ENCODE data around the gene CAPN10.

CAPN10 gene

DNA sequence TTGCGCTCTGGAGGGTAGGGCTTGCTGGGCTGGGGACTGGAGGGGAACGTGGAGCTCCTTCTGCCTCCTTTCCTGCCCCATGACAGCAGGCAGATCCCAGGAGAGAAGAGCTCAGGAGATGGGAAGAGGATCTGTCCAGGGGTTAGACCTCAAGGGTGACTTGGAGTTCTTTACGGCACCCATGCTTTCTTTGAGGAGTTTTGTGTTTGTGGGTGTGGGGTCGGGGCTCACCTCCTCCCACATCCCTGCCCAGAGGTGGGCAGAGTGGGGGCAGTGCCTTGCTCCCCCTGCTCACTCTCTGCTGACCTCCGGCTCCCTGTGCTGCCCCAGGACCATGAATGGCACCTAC, 43.1 kb downstream of the CAPN10 start:
- TF ChIP-seq, protein P1, sequence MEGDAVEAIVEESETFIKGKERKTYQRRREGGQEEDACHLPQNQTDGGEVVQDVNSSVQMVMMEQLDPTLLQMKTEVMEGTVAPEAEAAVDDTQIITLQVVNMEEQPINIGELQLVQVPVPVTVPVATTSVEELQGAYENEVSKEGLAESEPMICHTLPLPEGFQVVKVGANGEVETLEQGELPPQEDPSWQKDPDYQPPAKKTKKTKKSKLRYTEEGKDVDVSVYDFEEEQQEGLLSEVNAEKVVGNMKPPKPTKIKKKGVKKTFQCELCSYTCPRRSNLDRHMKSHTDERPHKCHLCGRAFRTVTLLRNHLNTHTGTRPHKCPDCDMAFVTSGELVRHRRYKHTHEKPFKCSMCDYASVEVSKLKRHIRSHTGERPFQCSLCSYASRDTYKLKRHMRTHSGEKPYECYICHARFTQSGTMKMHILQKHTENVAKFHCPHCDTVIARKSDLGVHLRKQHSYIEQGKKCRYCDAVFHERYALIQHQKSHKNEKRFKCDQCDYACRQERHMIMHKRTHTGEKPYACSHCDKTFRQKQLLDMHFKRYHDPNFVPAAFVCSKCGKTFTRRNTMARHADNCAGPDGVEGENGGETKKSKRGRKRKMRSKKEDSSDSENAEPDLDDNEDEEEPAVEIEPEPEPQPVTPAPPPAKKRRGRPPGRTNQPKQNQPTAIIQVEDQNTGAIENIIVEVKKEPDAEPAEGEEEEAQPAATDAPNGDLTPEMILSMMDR (IDR thresholded peaks at IDR 0.05; ENCODE audit: unreplicated experiment in 3 of 3), result no peak
- H3K9me3 Mint-ChIP-seq, result peaks cover 20% of the 10 kb centered on the region
- H3K4me3 Mint-ChIP-seq, result no peak overlapping the region
- no peaks in the 10 kb centered on the region for H3K36me3 Mint-ChIP-seq (ENCODE audit: low read depth)
- H3K27ac Mint-ChIP-seq, result no peak overlapping the region
- H3K4me1 Mint-ChIP-seq, result no peaks in the 10 kb centered on the region
- no peaks in the 10 kb centered on the region for H3K27me3 Mint-ChIP-seq (ENCODE audit: low read depth)

DNA sequence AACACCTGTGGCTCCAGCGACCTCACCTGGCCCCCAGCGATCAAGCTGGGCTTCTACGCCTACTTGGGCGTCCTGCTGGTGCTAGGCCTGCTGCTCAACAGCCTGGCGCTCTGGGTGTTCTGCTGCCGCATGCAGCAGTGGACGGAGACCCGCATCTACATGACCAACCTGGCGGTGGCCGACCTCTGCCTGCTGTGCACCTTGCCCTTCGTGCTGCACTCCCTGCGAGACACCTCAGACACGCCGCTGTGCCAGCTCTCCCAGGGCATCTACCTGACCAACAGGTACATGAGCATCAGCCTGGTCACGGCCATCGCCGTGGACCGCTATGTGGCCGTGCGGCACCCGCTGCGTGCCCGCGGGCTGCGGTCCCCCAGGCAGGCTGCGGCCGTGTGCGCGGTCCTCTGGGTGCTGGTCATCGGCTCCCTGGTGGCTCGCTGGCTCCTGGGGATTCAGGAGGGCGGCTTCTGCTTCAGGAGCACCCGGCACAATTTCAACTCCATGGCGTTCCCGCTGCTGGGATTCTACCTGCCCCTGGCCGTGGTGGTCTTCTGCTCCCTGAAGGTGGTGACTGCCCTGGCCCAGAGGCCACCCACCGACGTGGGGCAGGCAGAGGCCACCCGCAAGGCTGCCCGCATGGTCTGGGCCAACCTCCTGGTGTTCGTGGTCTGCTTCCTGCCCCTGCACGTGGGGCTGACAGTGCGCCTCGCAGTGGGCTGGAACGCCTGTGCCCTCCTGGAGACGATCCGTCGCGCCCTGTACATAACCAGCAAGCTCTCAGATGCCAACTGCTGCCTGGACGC, 43.6 kb downstream of the CAPN10 start:
- H3K36me3 Mint-ChIP-seq (ENCODE audit: low read depth), result no peaks in the 10 kb centered on the region
- H3K4me1 Mint-ChIP-seq, result no peaks in the 10 kb centered on the region
- no peaks in the 10 kb centered on the region for H3K27me3 Mint-ChIP-seq (ENCODE audit: low read depth)
- no peak overlapping the region for H3K27ac Mint-ChIP-seq
- peaks cover 25% of the 10 kb centered on the region for H3K9me3 Mint-ChIP-seq
- TF ChIP-seq, protein P1 (IDR thresholded peaks at IDR 0.05; ENCODE audit: unreplicated experiment in 3 of 3), result no peak
- H3K4me3 Mint-ChIP-seq, result no peak overlapping the region

DNA sequence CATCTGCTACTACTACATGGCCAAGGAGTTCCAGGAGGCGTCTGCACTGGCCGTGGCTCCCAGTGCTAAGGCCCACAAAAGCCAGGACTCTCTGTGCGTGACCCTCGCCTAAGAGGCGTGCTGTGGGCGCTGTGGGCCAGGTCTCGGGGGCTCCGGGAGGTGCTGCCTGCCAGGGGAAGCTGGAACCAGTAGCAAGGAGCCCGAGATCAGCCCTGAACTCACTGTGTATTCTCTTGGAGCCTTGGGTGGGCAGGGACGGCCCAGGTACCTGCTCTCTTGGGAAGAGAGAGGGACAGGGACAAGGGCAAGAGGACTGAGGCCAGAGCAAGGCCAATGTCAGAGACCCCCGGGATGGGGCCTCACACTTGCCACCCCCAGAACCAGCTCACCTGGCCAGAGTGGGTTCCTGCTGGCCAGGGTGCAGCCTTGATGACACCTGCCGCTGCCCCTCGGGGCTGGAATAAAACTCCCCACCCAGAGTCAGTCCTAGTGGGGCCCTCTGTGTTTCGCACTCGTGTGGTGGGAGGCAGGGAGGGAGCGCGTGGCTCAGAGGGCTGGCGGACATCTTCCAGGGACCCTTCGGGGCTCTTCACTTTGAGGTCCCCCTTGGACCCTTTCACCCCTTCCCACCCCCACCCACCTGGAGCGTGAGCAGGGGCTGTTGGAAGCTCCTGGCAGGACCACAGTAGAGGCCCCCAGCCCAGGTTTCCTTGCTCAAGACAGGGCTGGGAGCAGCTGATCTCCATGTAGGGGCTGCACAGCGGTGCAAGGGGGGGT, 44.4 kb downstream of the CAPN10 start:
- peaks cover 25% of the 10 kb centered on the region for H3K9me3 Mint-ChIP-seq
- H3K4me1 Mint-ChIP-seq, result no peaks in the 10 kb centered on the region
- TF ChIP-seq, protein P1 (IDR thresholded peaks at IDR 0.05; ENCODE audit: unreplicated experiment in 3 of 3), result no peak
- no peak overlapping the region for H3K27ac Mint-ChIP-seq
- H3K36me3 Mint-ChIP-seq (ENCODE audit: low read depth), result no peaks in the 10 kb centered on the region
- H3K4me3 Mint-ChIP-seq, result no peak overlapping the region
- H3K27me3 Mint-ChIP-seq (ENCODE audit: low read depth), result no peaks in the 10 kb centered on the region

DNA sequence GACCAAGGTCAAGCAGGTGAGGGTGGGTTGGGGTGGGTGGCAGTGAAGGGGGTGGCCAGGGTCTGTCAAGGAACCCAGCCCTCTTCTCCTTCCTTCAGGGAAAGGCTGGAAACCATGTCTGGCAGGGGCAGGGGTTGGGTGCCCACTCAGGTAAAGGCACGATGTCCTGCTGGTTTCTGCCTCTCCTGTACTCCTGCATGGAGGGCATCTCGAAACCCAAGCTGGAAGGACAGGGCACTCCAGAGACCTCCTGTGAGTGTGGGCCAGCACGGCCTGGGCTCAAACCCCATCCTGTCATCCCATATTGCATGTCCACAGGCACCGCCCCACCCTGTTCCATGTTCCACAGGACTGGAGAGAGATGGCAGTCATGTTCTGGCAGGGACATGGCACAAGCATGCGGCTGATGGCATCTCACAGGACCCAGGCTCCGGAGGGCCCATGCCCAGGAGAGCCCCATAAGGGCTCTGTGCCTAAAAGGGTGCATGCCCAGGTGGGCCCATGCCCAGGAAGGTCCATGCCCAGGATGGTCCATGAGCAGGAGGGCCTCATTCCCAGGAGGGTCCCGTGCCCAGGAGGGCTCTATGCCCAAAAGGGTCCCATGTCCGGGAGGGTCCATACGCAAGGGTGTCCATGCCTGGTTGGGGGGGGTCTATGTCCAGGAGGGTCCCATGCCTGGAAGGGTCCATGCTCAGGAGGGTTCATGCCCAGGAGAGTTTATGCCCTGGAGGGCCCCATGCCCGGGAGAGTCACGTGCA, 45.2 kb downstream of the CAPN10 start:
- Mint-ChIP-seq H3K4me3 (no peak overlapping the region), H3K27me3 (ENCODE audit: low read depth) (no peaks in the 10 kb centered on the region), H3K4me1 (no peaks in the 10 kb centered on the region), H3K36me3 (ENCODE audit: low read depth) (no peaks in the 10 kb centered on the region), H3K27ac (no peak overlapping the region), H3K9me3 (peaks cover 25% of the 10 kb centered on the region)
- TF ChIP-seq, protein P1 (IDR thresholded peaks at IDR 0.05; ENCODE audit: unreplicated experiment in 3 of 3), result no peak

DNA sequence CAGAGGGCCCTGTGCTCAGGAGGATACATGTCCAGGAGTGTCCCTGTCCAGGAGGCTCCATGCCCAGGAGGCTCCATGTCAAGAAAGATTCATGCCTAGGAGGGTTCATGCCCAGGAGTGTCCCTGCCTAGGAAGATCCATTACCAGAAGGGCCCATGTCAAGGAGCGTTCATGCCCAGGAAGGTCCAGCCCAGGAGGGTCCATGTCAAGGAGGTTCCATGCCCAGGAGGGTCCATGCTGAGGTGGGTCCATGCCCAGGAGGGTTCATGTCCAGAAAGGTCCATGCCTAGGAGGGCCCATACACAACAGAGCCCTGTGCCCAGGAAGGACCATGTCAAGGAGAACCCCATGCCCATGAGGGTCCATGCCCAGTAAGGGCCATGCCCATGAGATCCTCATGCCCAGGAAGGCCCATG, 45.8 kb downstream of the CAPN10 start:
- Mint-ChIP-seq H3K4me1 (no peaks in the 10 kb centered on the region), H3K9me3 (peaks cover 25% of the 10 kb centered on the region), H3K27me3 (ENCODE audit: low read depth) (peaks cover 5% of the 10 kb centered on the region), H3K4me3 (no peak overlapping the region), H3K36me3 (ENCODE audit: low read depth) (no peaks in the 10 kb centered on the region), H3K27ac (no peak overlapping the region)
- TF ChIP-seq, protein P1 (IDR thresholded peaks at IDR 0.05; ENCODE audit: unreplicated experiment in 3 of 3), result no peak
